ENCODE results near the gene UBAC1.

- TF ChIP-seq TAF1 (IDR thresholded peaks at IDR 0.05; ENCODE audit: borderline replicate concordance, insufficient read depth, low read length) (no peak), POLR2AphosphoS5 (IDR thresholded peaks at IDR 0.05; ENCODE audit: low read depth, low read length) (no peak)
These were observed 26.7 kb upstream of the UBAC1 start for GRCh38 chr9:135987838-135988404.

All from PFSK-1 (cell line).